ENCODE results near the gene FAM228A.
"Not testable (repeated sequence)": the region's sequence is repeated elsewhere in the genome, so short reads cannot be mapped to it uniquely, and the experiment has no call there.

The FAM228A gene

GRCh38 chr2:24191156-24191555, 16.3 kb downstream of the FAM228A start:
- DNase-seq (ENCODE audit: low spot score): no peak

- DNase-seq (ENCODE audit: low spot score): no peak
Observed at GRCh38 chr2:24191848-24192247, 17.0 kb downstream of the FAM228A start.

- not testable (repeated sequence) for DNase-seq (ENCODE audit: low spot score)
Observed at GRCh38 chr2:24197213-24197612, 22.4 kb downstream of the FAM228A start.

GRCh38 chr2:24199968-24200590, 25.2 kb downstream of the FAM228A start:
- no peak for DNase-seq (ENCODE audit: low spot score)

GRCh38 chr2:24200799-24201198, 25.9 kb downstream of the FAM228A start:
- DNase-seq (ENCODE audit: low spot score): no peak

- no peak for DNase-seq (ENCODE audit: low spot score)
Observed at GRCh38 chr2:24203029-24203786, 28.4 kb downstream of the FAM228A start.

GRCh38 chr2:24203787-24204150, 28.9 kb downstream of the FAM228A start:
- no peak for DNase-seq (ENCODE audit: low spot score)

GRCh38 chr2:24204505-24204904, 29.7 kb downstream of the FAM228A start:
- no peak for DNase-seq (ENCODE audit: low spot score)

GRCh38 chr2:24205131-24205530, 30.3 kb downstream of the FAM228A start:
- no peak for DNase-seq (ENCODE audit: low spot score)

GRCh38 chr2:24206242-24206641, 31.4 kb downstream of the FAM228A start:
- no peak for DNase-seq (ENCODE audit: low spot score)

- no peak for DNase-seq (ENCODE audit: low spot score)
Observed at GRCh38 chr2:24206714-24207113, 31.9 kb downstream of the FAM228A start.

- no peak for DNase-seq (ENCODE audit: low spot score)
Observed at GRCh38 chr2:24207359-24207758, 32.5 kb downstream of the FAM228A start.

GRCh38 chr2:24208490-24208889, 33.6 kb downstream of the FAM228A start:
- DNase-seq (ENCODE audit: low spot score): no peak

GRCh38 chr2:24209389-24210105, 34.7 kb downstream of the FAM228A start:
- no peak for DNase-seq (ENCODE audit: low spot score)

GRCh38 chr2:24210106-24210455, 35.2 kb downstream of the FAM228A start:
- DNase-seq (ENCODE audit: low spot score): no peak

- DNase-seq (ENCODE audit: low spot score): no peak
Observed at GRCh38 chr2:24210723-24211122, 35.9 kb downstream of the FAM228A start.

- no peak for DNase-seq (ENCODE audit: low spot score)
Observed at GRCh38 chr2:24211408-24211807, 36.6 kb downstream of the FAM228A start.

GRCh38 chr2:24214880-24215279, 40.0 kb downstream of the FAM228A start:
- no peak for DNase-seq (ENCODE audit: low spot score)

GRCh38 chr2:24220554-24221291, 45.9 kb downstream of the FAM228A start:
- no peak for DNase-seq (ENCODE audit: low spot score)

GRCh38 chr2:24221343-24222050, 46.6 kb downstream of the FAM228A start:
- DNase-seq (ENCODE audit: low spot score): no peak

- DNase-seq (ENCODE audit: low spot score): no peak
Observed at GRCh38 chr2:24222946-24223345, 48.1 kb downstream of the FAM228A start.

Data from SW480 (cell line).